ENCODE data around the gene CNTN3.

Gene CNTN3

GRCh38 chr3:74614107-74614967 lies at the start of gene CNTN3:
CNTN3 (minus strand) TSS chr3:74614659; CDS start chr3:74521112, 93,547 bp downstream.
- Mint-ChIP-seq H3K27me3 (peaks cover 1% of the 10 kb centered on the region), H3K4me3 (no peak within 1 kb of the TSS), H3K36me3 (no peaks in the 10 kb centered on the region), H3K9me3 (peaks cover 2% of the 10 kb centered on the region), H3K27ac (no peak within 1 kb of the TSS), H3K4me1 (no peaks in the 10 kb centered on the region)
- ATAC-seq (ENCODE audit: low read depth), result no peak
- no peak for DNase-seq (ENCODE audit: low spot score in 2 of 2)

GRCh38 chr3:74663178-74663577 lies 48.7 kb upstream of the CNTN3 start:
- ATAC-seq (ENCODE audit: low read depth) (no peak), DNase-seq (ENCODE audit: low spot score in 2 of 2) (no peak)
- no peak overlapping the region for H3K27ac Mint-ChIP-seq
- H3K4me1 Mint-ChIP-seq, result no peaks in the 10 kb centered on the region
- peaks cover 13% of the 10 kb centered on the region for H3K9me3 Mint-ChIP-seq
- no peak overlapping the region for H3K4me3 Mint-ChIP-seq
- H3K27me3 Mint-ChIP-seq, result no peaks in the 10 kb centered on the region
- H3K36me3 Mint-ChIP-seq, result no peaks in the 10 kb centered on the region

GRCh38 chr3:74661672-74662071 lies 47.2 kb upstream of the CNTN3 start:
- Mint-ChIP-seq H3K36me3 (no peaks in the 10 kb centered on the region), H3K4me3 (no peak overlapping the region), H3K27me3 (no peaks in the 10 kb centered on the region), H3K4me1 (no peaks in the 10 kb centered on the region), H3K9me3 (peaks cover 4% of the 10 kb centered on the region), H3K27ac (no peak overlapping the region)
- ATAC-seq (ENCODE audit: low read depth) (no peak), DNase-seq (ENCODE audit: low spot score in 2 of 2) (no peak)

- ATAC-seq (ENCODE audit: low read depth), result no peak
- Mint-ChIP-seq H3K9me3 (peaks cover 3% of the 10 kb centered on the region), H3K27ac (no peak overlapping the region)
Measured at GRCh38 chr3:74651885-74652284, 37.4 kb upstream of the CNTN3 start.

GRCh38 chr3:74651292-74651691 lies 36.8 kb upstream of the CNTN3 start:
- DNase-seq (ENCODE audit: low spot score in 2 of 2) (no peak), ATAC-seq (ENCODE audit: low read depth) (no peak)
- H3K36me3 Mint-ChIP-seq, result no peaks in the 10 kb centered on the region
- no peaks in the 10 kb centered on the region for H3K27me3 Mint-ChIP-seq
- H3K4me1 Mint-ChIP-seq, result no peaks in the 10 kb centered on the region
- H3K9me3 Mint-ChIP-seq, result peaks cover 3% of the 10 kb centered on the region
- no peak overlapping the region for H3K4me3 Mint-ChIP-seq
- no peak overlapping the region for H3K27ac Mint-ChIP-seq

More at GRCh38 chr3:74651885-74652284, 37.4 kb upstream of the CNTN3 start:
- Mint-ChIP-seq H3K4me1 (no peaks in the 10 kb centered on the region), H3K27me3 (no peaks in the 10 kb centered on the region), H3K36me3 (no peaks in the 10 kb centered on the region), H3K4me3 (no peak overlapping the region)
- no peak for DNase-seq (ENCODE audit: low spot score in 2 of 2)

- peaks cover 8% of the 10 kb centered on the region for H3K9me3 Mint-ChIP-seq
- H3K4me1 Mint-ChIP-seq, result no peaks in the 10 kb centered on the region
- no peak overlapping the region for H3K4me3 Mint-ChIP-seq
- ATAC-seq (ENCODE audit: low read depth) (no peak), DNase-seq (ENCODE audit: low spot score in 2 of 2) (no peak)
- H3K27me3 Mint-ChIP-seq, result no peaks in the 10 kb centered on the region
- H3K36me3 Mint-ChIP-seq, result no peaks in the 10 kb centered on the region
- H3K27ac Mint-ChIP-seq, result no peak overlapping the region
Measured at GRCh38 chr3:74648107-74648506, 33.6 kb upstream of the CNTN3 start.

- Mint-ChIP-seq H3K36me3 (no peaks in the 10 kb centered on the region), H3K4me3 (no peak overlapping the region), H3K4me1 (no peaks in the 10 kb centered on the region), H3K9me3 (peaks cover 8% of the 10 kb centered on the region), H3K27ac (no peak overlapping the region), H3K27me3 (no peaks in the 10 kb centered on the region)
- ATAC-seq (ENCODE audit: low read depth) (no peak), DNase-seq (ENCODE audit: low spot score in 2 of 2) (no peak)
Measured at GRCh38 chr3:74646094-74646493, 31.6 kb upstream of the CNTN3 start.

- ATAC-seq (ENCODE audit: low read depth), result no peak
- Mint-ChIP-seq H3K4me3 (no peak overlapping the region), H3K27me3 (no peaks in the 10 kb centered on the region), H3K36me3 (no peaks in the 10 kb centered on the region), H3K9me3 (peaks cover 9% of the 10 kb centered on the region), H3K4me1 (no peaks in the 10 kb centered on the region), H3K27ac (no peak overlapping the region)
- no peak for DNase-seq (ENCODE audit: low spot score in 2 of 2)
Measured at GRCh38 chr3:74643636-74644035, 29.2 kb upstream of the CNTN3 start.

- Mint-ChIP-seq H3K27me3 (no peaks in the 10 kb centered on the region), H3K27ac (no peak overlapping the region), H3K4me3 (no peak overlapping the region), H3K36me3 (no peaks in the 10 kb centered on the region), H3K9me3 (peaks cover 8% of the 10 kb centered on the region), H3K4me1 (no peaks in the 10 kb centered on the region)
- DNase-seq (ENCODE audit: low spot score in 2 of 2) (no peak), ATAC-seq (ENCODE audit: low read depth) (no peak)
Measured at GRCh38 chr3:74642876-74643275, 28.4 kb upstream of the CNTN3 start.

- H3K9me3 Mint-ChIP-seq, result peaks cover 8% of the 10 kb centered on the region
- H3K36me3 Mint-ChIP-seq, result no peaks in the 10 kb centered on the region
- H3K27ac Mint-ChIP-seq, result no peak overlapping the region
- DNase-seq (ENCODE audit: low spot score in 2 of 2) (no peak), ATAC-seq (ENCODE audit: low read depth) (no peak)
- H3K4me3 Mint-ChIP-seq, result no peak overlapping the region
- H3K27me3 Mint-ChIP-seq, result no peaks in the 10 kb centered on the region
- no peaks in the 10 kb centered on the region for H3K4me1 Mint-ChIP-seq
Measured at GRCh38 chr3:74640211-74640610, 25.8 kb upstream of the CNTN3 start.

- peaks cover 8% of the 10 kb centered on the region for H3K9me3 Mint-ChIP-seq
- H3K27ac Mint-ChIP-seq, result no peak overlapping the region
- H3K36me3 Mint-ChIP-seq, result no peaks in the 10 kb centered on the region
- no peak for ATAC-seq (ENCODE audit: low read depth)
- no peak overlapping the region for H3K4me3 Mint-ChIP-seq
- H3K27me3 Mint-ChIP-seq, result no peaks in the 10 kb centered on the region
- DNase-seq (ENCODE audit: low spot score in 2 of 2), result no peak
- H3K4me1 Mint-ChIP-seq, result no peaks in the 10 kb centered on the region
Measured at GRCh38 chr3:74639681-74640080, 25.2 kb upstream of the CNTN3 start.

GRCh38 chr3:74636981-74637380 lies 22.5 kb upstream of the CNTN3 start:
- no peak overlapping the region for H3K4me3 Mint-ChIP-seq
- ATAC-seq (ENCODE audit: low read depth), result no peak
- DNase-seq (ENCODE audit: low spot score in 2 of 2), result no peak
- H3K36me3 Mint-ChIP-seq, result no peaks in the 10 kb centered on the region
- no peaks in the 10 kb centered on the region for H3K27me3 Mint-ChIP-seq
- H3K4me1 Mint-ChIP-seq, result no peaks in the 10 kb centered on the region
- no peak overlapping the region for H3K27ac Mint-ChIP-seq
- H3K9me3 Mint-ChIP-seq, result peaks cover 1% of the 10 kb centered on the region

GRCh38 chr3:74633021-74633420 lies 18.6 kb upstream of the CNTN3 start:
- no peak for DNase-seq (ENCODE audit: low spot score in 2 of 2)
- Mint-ChIP-seq H3K36me3 (no peaks in the 10 kb centered on the region), H3K27me3 (no peaks in the 10 kb centered on the region), H3K4me3 (no peak overlapping the region), H3K27ac (no peak overlapping the region), H3K9me3 (peaks cover 2% of the 10 kb centered on the region), H3K4me1 (no peaks in the 10 kb centered on the region)
- no peak for ATAC-seq (ENCODE audit: low read depth)

GRCh38 chr3:74631351-74632140 lies 17.1 kb upstream of the CNTN3 start:
- ATAC-seq (ENCODE audit: low read depth), result no peak
- Mint-ChIP-seq H3K4me3 (no peak overlapping the region), H3K9me3 (peaks cover 2% of the 10 kb centered on the region), H3K4me1 (no peaks in the 10 kb centered on the region), H3K36me3 (no peaks in the 10 kb centered on the region), H3K27me3 (no peaks in the 10 kb centered on the region), H3K27ac (no peak overlapping the region)
- DNase-seq (ENCODE audit: low spot score in 2 of 2), result no peak

All from memory B cell (primary cell).